HPDE6-E6E7 (cell line): ENCODE data around the gene PRR5L.
"Not testable (repeated sequence)": the region's sequence is repeated elsewhere in the genome, so short reads cannot be mapped to it uniquely, and the experiment has no call there.

Source experiments
- DNase-seq: peaks from one replicate; pipeline ENCODE4 v3.0.0; 2011; ENCODE audit warnings: missing footprints; ENCODE audit errors: extremely low spot score

Gene PRR5L

GRCh38 chr11:36281850-36282249 is 14.2 kb upstream of the PRR5L start:
- DNase-seq = no peak

- DNase-seq = no peak
Observed at GRCh38 chr11:36282926-36283325, 13.2 kb upstream of the PRR5L start.

- no peak for DNase-seq
Observed at GRCh38 chr11:36288442-36289225, 7.5 kb upstream of the PRR5L start.

- peak; percentile 99 for DNase-seq
Observed at GRCh38 chr11:36289226-36289852, 6.7 kb upstream of the PRR5L start, which contains the start of gene COMMD9. COMMD9 (minus strand) TSS chr11:36289424; CDS start chr11:36289412, 12 bp downstream.

GRCh38 chr11:36292311-36292722 is 3.8 kb upstream of the PRR5L start:
- DNase-seq = peak; percentile 26

GRCh38 chr11:36296884-36297543 is 926 bp downstream of the PRR5L start:
- DNase-seq = no peak

- no peak for DNase-seq
Observed at GRCh38 chr11:36300650-36301049, 4.6 kb downstream of the PRR5L start.

GRCh38 chr11:36304351-36304750 is 8.3 kb downstream of the PRR5L start:
- DNase-seq = no peak

GRCh38 chr11:36305047-36305446 is 9.0 kb downstream of the PRR5L start:
- DNase-seq = no peak

- DNase-seq = no peak
Observed at GRCh38 chr11:36306888-36307287, 10.8 kb downstream of the PRR5L start.

- DNase-seq = no peak
Observed at GRCh38 chr11:36308577-36308976, 12.5 kb downstream of the PRR5L start.

- DNase-seq = no peak
Observed at GRCh38 chr11:36309779-36310178, 13.7 kb downstream of the PRR5L start.

- DNase-seq = no peak
Observed at GRCh38 chr11:36311926-36312595, 16.0 kb downstream of the PRR5L start.

GRCh38 chr11:36312611-36313472 is 16.8 kb downstream of the PRR5L start:
- no peak for DNase-seq

GRCh38 chr11:36313750-36314433 is 17.8 kb downstream of the PRR5L start:
- DNase-seq = no peak

GRCh38 chr11:36314434-36314767 is 18.3 kb downstream of the PRR5L start:
- no peak for DNase-seq

GRCh38 chr11:36316049-36316448 is 20.0 kb downstream of the PRR5L start:
- no peak for DNase-seq

- no peak for DNase-seq
Observed at GRCh38 chr11:36317992-36318391, 21.9 kb downstream of the PRR5L start.

GRCh38 chr11:36324956-36325355 is 28.9 kb downstream of the PRR5L start:
- DNase-seq = not testable (repeated sequence)

- not testable (repeated sequence) for DNase-seq
Observed at GRCh38 chr11:36325403-36325802, 29.3 kb downstream of the PRR5L start.
